Neural progenitor cell (in vitro differentiated cells): ENCODE results near the gene TRAPPC5. TPM values are rescaled to one million over a fixed set of nuclear protein-coding genes. Genes with fewer than 3 reads are reported as not detected.

ENCODE experiments used
- DNase-seq: peaks from one replicate; pipeline ENCODE4 v3.0.0-alpha.2; 2016; ENCODE audit warnings: low spot score
- H2AFZ ChIP-seq: fragments of 200-600 bp; sonication (generic); replicated peaks from 2 replicates; pipeline ENCODE4 v1.6.1; 2016; ENCODE audit warnings: antibody characterized with exemption
- H3F3A ChIP-seq: fragments of 200-600 bp; sonication (generic); 2 replicates; pipeline ENCODE4 v1.6.1; 2016; ENCODE audit warnings: antibody characterized with exemption, low read depth
- H3K27ac ChIP-seq: fragments of 200-600 bp; sonication (generic); 2 replicates; pipeline ENCODE4 v1.5.1; 2016; ENCODE audit warnings: mild to moderate bottlenecking
- H3K27me3 ChIP-seq: fragments of 200-600 bp; sonication (generic); 2 replicates; pipeline ENCODE4 v1.6.1; 2016; ENCODE audit warnings: mild to moderate bottlenecking, moderate library complexity
- H3K36me3 ChIP-seq: fragments of 200-600 bp; sonication (generic); 2 replicates; pipeline ENCODE4 v1.5.1; 2016
- H3K4me1 ChIP-seq: fragments of 200-600 bp; sonication (generic); 2 replicates; pipeline ENCODE4 v1.6.1; 2016; ENCODE audit warnings: mixed run types
- H3K4me2 ChIP-seq: fragments of 200-600 bp; sonication (generic); 2 replicates; pipeline ENCODE4 v1.6.1; 2016
- H3K4me3 ChIP-seq: fragments of 200-600 bp; sonication (generic); 2 replicates; pipeline ENCODE4 v1.5.1; 2016
- H3K79me2 ChIP-seq: fragments of 200-600 bp; sonication (generic); 2 replicates; pipeline ENCODE4 v1.6.1; 2016; ENCODE audit warnings: low read depth
- H3K9ac ChIP-seq: fragments of 200-600 bp; sonication (generic); 2 replicates; pipeline ENCODE4 v1.6.1; 2016
- H3K9me3 ChIP-seq: fragments of 200-600 bp; sonication (generic); 2 replicates; pipeline ENCODE4 v1.5.1; 2016; ENCODE audit warnings: low read depth
- H4K20me1 ChIP-seq: fragments of 200-600 bp; sonication (generic); 2 replicates; pipeline ENCODE4 v1.6.1; 2016; ENCODE audit warnings: low read depth
- H3K27ac Mint-ChIP-seq: 3 replicates; pipeline ENCODE4 v1.8.0; 2021; ENCODE audit warnings: mixed read lengths
- H3K27me3 Mint-ChIP-seq: 2 replicates; pipeline ENCODE4 v1.8.0; 2022; ENCODE audit warnings: low read depth, mild to moderate bottlenecking, inconsistent platforms, moderate library complexity, mixed read lengths; ENCODE audit not compliant: insufficient read depth
- H3K36me3 Mint-ChIP-seq: 3 replicates; pipeline ENCODE4 v1.8.0; 2021; ENCODE audit warnings: mixed read lengths
- H3K4me1 Mint-ChIP-seq: 3 replicates; pipeline ENCODE4 v1.8.0; 2021; ENCODE audit warnings: mixed read lengths
- H3K4me3 Mint-ChIP-seq: 3 replicates; pipeline ENCODE4 v1.8.0; 2021; ENCODE audit warnings: mild to moderate bottlenecking, moderate library complexity, mixed read lengths
- H3K9me3 Mint-ChIP-seq: 3 replicates; pipeline ENCODE4 v1.8.0; 2020; ENCODE audit warnings: mixed read lengths
- EZH2 ChIP-seq: fragments of 200-600 bp; sonication (generic); IDR thresholded peaks from 2 replicates; pipeline ENCODE4 v1.6.1; 2017; ENCODE audit warnings: antibody characterized with exemption, mild to moderate bottlenecking, moderate library complexity
- EZH2phosphoT487 ChIP-seq: fragments of 200-600 bp; sonication (generic); IDR thresholded peaks from 2 replicates; pipeline ENCODE4 v1.6.1; 2017; ENCODE audit warnings: antibody characterized with exemption
- total RNA-seq: library from RNA; depleted of rRNA; stranded (reverse); fragments of >200 nt; gene quantifications from 2 replicates; pipeline ENCODE4 v1.2.3, GENCODE V29; 2015; ENCODE audit warnings: low replicate concordance
- TF ChIP-seq, protein P1 (sequence below): fragments of 200-600 bp; sonication (generic); IDR thresholded peaks from 2 replicates; pipeline ENCODE4 v1.5.1; 2017; ENCODE audit warnings: antibody characterized with exemption, mild to moderate bottlenecking

The TRAPPC5 gene
- total RNA-seq, 1 donor from 2014 or later = 24.4 TPM

DNA sequence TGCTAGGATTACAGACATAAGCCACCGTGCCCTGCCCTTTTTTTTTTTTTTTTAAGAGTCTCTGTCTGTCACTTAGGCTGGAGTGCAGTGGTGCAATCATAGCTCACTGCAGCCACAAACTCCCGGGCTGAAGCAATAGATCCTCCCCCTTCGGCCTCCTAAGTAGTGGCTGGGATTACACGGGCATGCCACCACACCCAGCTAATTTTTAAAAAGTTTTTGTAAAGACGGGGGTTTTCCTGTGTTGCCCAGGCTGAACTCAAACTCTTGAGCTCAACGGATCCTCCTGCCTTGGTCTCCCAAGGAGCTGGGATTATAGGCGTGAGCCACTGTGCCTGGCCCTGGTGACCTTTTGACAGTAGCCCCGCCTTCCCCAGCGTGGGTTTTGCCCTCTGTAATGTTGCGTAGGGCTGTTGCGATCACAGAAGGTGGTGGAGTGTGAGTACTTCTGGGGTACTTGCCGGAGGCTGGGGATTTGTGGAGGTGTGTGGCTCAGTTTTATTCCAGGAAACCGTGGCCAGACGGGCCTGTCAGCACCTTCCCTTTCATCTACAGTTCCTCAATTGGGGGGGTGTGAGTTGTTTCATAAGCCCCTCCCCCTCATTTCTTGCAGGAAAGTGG is 23.4 kb upstream of the TRAPPC5 start:
- no peak overlapping the region for H2AFZ ChIP-seq
- no peaks in the 10 kb centered on the region for H3K36me3 Mint-ChIP-seq
- no peaks in the 10 kb centered on the region for H4K20me1 ChIP-seq
- H3K4me1 ChIP-seq = peaks cover 3% of the 10 kb centered on the region
- H3K4me2 ChIP-seq = no peak overlapping the region
- no peak overlapping the region for H3K4me3 ChIP-seq
- H3K9ac ChIP-seq = no peak overlapping the region
- H3K27ac ChIP-seq = no peak overlapping the region
- H3F3A ChIP-seq = peaks cover 2% of the 10 kb centered on the region
- H3K27me3 ChIP-seq = peaks cover 49% of the 10 kb centered on the region
- no peaks in the 10 kb centered on the region for H3K79me2 ChIP-seq
- peak overlapping the region; percentile 24 for H3K4me3 Mint-ChIP-seq
- peak; percentile 26 for DNase-seq
- H3K36me3 ChIP-seq = no peaks in the 10 kb centered on the region
- no peak overlapping the region for H3K27ac Mint-ChIP-seq
- peaks cover 11% of the 10 kb centered on the region for H3K27me3 Mint-ChIP-seq
- H3K9me3 Mint-ChIP-seq = no peaks in the 10 kb centered on the region
- no peaks in the 10 kb centered on the region for H3K9me3 ChIP-seq
- TF ChIP-seq EZH2phosphoT487 = no peak
- TF ChIP-seq, protein P1, sequence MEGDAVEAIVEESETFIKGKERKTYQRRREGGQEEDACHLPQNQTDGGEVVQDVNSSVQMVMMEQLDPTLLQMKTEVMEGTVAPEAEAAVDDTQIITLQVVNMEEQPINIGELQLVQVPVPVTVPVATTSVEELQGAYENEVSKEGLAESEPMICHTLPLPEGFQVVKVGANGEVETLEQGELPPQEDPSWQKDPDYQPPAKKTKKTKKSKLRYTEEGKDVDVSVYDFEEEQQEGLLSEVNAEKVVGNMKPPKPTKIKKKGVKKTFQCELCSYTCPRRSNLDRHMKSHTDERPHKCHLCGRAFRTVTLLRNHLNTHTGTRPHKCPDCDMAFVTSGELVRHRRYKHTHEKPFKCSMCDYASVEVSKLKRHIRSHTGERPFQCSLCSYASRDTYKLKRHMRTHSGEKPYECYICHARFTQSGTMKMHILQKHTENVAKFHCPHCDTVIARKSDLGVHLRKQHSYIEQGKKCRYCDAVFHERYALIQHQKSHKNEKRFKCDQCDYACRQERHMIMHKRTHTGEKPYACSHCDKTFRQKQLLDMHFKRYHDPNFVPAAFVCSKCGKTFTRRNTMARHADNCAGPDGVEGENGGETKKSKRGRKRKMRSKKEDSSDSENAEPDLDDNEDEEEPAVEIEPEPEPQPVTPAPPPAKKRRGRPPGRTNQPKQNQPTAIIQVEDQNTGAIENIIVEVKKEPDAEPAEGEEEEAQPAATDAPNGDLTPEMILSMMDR = no peak
- TF ChIP-seq EZH2 = no peak
- peaks cover 17% of the 10 kb centered on the region for H3K4me1 Mint-ChIP-seq

DNA sequence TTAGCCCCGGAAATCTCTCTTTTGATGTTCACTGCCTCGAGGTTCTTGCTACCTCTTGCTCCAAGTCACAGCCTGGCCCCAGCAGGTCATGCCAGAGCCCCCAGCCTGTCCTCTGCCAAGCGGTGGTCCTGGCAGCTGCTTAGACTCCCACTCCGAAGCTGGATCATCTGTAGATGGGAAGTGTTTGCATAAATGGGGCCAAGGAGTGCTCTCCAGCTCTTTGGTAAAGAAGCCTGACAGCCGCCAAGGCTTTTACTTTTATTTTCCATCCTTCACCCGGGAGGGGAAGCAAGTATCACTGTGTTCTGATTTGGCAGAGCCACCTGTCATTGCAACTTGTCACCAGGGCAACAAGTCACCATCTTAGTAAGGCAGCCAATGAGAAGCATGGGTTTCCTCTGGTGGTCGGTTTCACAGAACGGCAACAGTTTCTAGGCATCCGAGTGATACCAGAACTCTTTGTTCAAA is 22.4 kb upstream of the TRAPPC5 start:
- peaks cover 10% of the 10 kb centered on the region for H3K4me1 Mint-ChIP-seq
- Histone ChIP-seq H3K4me2 (peak overlapping the region; percentile 9), H3K4me3 (no peak overlapping the region), H3K9me3 (no peaks in the 10 kb centered on the region), H4K20me1 (no peaks in the 10 kb centered on the region), H3K79me2 (no peaks in the 10 kb centered on the region), H3K9ac (no peak overlapping the region), H3K36me3 (no peaks in the 10 kb centered on the region), H3K4me1 (no peaks in the 10 kb centered on the region), H3K27ac (no peak overlapping the region), H3K27me3 (peaks cover 50% of the 10 kb centered on the region), H3F3A (no peaks in the 10 kb centered on the region), H2AFZ (peak overlapping the region; percentile 23)
- H3K27ac Mint-ChIP-seq = no peak overlapping the region
- TF ChIP-seq, protein P1 = no peak
- no peak for TF ChIP-seq EZH2
- TF ChIP-seq EZH2phosphoT487 = no peak
- no peaks in the 10 kb centered on the region for H3K36me3 Mint-ChIP-seq
- H3K9me3 Mint-ChIP-seq = no peaks in the 10 kb centered on the region
- H3K27me3 Mint-ChIP-seq = peaks cover 9% of the 10 kb centered on the region
- peak; percentile 54 for DNase-seq
- H3K4me3 Mint-ChIP-seq = no peak overlapping the region

DNA sequence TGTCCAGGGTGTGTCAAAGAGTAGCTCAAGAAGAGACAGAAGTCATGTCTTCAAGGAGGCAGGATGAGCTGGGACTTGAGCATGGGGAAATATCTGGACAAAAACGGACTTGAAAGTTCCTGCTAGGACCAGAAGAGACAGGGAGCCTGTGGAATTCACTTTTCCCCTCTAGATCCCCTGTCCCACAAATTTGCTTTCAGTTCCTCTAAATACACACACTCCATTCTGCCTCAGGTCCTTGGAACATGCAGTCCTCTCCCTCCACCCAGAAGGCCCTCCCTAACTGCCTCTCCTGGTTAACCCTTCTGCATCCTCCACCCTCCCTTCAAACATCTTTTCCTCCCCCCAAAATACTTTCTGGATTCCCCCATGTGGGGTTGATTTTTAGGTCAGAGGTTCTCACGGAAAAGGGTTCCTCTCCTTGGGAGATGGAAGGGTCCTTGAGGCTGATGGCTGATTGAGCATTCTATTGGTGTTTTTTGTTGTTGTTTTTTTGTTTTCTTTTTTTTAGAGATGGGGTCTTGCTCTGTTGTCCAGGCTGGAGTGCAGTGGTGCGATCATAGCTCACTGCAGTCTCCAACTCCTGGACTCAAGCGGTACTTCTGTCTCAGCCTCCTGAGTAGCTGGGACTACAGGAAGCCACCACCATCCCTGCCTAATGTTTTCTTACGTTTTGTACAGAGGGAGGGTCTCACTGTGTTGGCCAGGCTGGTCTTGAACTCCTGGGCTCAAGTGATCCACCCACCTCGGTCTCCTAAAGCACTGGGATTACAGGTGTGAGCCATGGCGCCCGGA is 18.7 kb upstream of the TRAPPC5 start:
- Histone ChIP-seq H3K36me3 (no peaks in the 10 kb centered on the region), H3K9me3 (no peaks in the 10 kb centered on the region), H3K4me3 (no peak overlapping the region), H3K4me1 (no peaks in the 10 kb centered on the region), H3K79me2 (no peaks in the 10 kb centered on the region), H4K20me1 (no peaks in the 10 kb centered on the region), H2AFZ (no peak overlapping the region), H3K9ac (no peak overlapping the region), H3K27ac (no peak overlapping the region), H3F3A (no peaks in the 10 kb centered on the region), H3K27me3 (peaks cover 51% of the 10 kb centered on the region), H3K4me2 (no peak overlapping the region)
- TF ChIP-seq EZH2 (no peak), EZH2phosphoT487 (no peak)
- TF ChIP-seq, protein P1 = no peak
- DNase-seq = no peak
- Mint-ChIP-seq H3K36me3 (no peaks in the 10 kb centered on the region), H3K27me3 (peaks cover 9% of the 10 kb centered on the region), H3K4me1 (peaks cover 10% of the 10 kb centered on the region), H3K27ac (no peak overlapping the region), H3K9me3 (no peaks in the 10 kb centered on the region), H3K4me3 (no peak overlapping the region)
